Left renal cortex interstitium (tissue), 4 donors: ENCODE data around the gene MLH1. TPM values are rescaled to one million over a fixed set of nuclear protein-coding genes. Genes with fewer than 3 reads are reported as not detected.
"Not testable (repeated sequence)": the region's sequence is repeated elsewhere in the genome, so short reads cannot be mapped to it uniquely, and the experiment has no call there.

Source experiments
- DNase-seq, 4 donors: peaks; one replicate each; pipeline ENCODE4 v3.0.0-alpha.2; 2013; ENCODE audit warnings: low read depth in 4 of 4, low spot score in 2 of 4, missing footprints in 1 of 4
- polyA plus RNA-seq, 4 donors: library from polyadenylated mRNA; unstranded; fragments of 120-200 nt; gene quantifications; one replicate each; pipeline ENCODE4 v1.2.1, GENCODE V29; 2013; ENCODE audit not compliant: insufficient read length in 4 of 4

MLH1 gene
- polyA plus RNA-seq, result 10 to 100 TPM; 49.0 to 58.7 (median 53.6) TPM

DNA sequence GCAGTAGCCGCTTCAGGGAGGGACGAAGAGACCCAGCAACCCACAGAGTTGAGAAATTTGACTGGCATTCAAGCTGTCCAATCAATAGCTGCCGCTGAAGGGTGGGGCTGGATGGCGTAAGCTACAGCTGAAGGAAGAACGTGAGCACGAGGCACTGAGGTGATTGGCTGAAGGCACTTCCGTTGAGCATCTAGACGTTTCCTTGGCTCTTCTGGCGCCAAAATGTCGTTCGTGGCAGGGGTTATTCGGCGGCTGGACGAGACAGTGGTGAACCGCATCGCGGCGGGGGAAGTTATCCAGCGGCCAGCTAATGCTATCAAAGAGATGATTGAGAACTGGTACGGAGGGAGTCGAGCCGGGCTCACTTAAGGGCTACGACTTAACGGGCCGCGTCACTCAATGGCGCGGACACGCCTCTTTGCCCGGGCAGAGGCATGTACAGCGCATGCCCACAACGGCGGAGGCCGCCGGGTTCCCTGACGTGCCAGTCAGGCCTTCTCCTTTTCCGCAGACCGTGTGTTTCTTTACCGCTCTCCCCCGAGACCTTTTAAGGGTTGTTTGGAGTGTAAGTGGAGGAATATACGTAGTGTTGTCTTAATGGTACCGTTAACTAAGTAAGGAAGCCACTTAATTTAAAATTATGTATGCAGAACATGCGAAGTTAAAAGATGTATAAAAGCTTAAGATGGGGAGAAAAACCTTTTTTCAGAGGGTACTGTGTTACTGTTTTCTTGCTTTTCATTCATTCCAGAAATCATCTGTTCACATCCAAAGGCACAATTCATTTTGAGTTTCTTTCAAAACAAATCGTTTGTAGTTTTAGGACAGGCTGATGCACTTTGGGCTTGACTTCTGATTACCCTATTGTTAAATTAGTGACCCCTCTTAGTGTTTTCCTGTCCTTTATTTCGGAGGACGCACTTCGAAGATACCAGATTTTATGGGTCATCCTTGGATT lies at the start of gene MLH1:
TSS of gene MLH1 (plus strand) at position 193 of the 958 bp plus-strand sequence. CDS start at position 223, 30 bp downstream.
- DNase-seq, result peak; percentile 93 to 100 (median 100)

- no peak for DNase-seq
Measured at GRCh38 chr3:36943601-36944000, 49.7 kb upstream of the MLH1 start.

GRCh38 chr3:36944012-36944640 lies 49.2 kb upstream of the MLH1 start:
- DNase-seq, result peak in 3 of 4 donors; percentile 45 to 67 (median 54)

DNA sequence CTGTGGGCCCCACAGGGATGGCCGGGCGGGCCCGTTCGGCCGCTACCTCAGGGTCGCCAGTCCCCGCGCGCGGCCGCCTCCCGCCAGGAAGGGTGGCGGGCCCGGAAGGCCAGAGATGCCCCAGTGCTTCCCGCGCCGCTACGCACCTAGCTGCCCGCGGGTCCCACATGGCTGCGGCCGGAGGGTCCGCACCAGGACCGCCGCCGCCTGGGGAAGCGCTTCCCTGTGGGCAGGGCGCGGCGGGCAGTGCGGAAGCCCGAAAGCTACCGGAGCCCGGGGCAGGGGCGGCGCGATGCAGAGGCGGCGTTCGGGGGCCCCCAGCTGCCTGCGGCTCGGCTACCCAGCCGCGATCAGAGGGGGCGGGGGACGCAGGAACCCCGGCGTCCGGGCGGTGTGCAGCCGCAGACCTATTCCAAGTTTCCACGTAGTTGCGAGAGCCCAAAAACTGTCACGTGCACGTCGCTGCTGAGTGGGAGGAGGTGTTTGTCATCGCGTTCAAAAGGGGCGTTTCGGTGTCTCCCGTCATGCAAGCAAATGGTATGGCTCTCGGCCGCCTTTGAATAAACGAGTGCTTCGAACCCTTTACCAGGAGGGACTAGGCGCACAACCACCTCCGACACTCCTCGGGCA lies 48.6 kb upstream of the MLH1 start, which contains the start of gene TRANK1:
TSS of gene TRANK1 (minus strand) at position 414 of the 630 bp plus-strand sequence. CDS start at position 169, 245 bp downstream.
- DNase-seq, result peak in 3 of 4 donors; percentile 15 to 62 (median 44)

GRCh38 chr3:36945333-36945980 lies 47.9 kb upstream of the MLH1 start:
- DNase-seq, result no peak

DNA sequence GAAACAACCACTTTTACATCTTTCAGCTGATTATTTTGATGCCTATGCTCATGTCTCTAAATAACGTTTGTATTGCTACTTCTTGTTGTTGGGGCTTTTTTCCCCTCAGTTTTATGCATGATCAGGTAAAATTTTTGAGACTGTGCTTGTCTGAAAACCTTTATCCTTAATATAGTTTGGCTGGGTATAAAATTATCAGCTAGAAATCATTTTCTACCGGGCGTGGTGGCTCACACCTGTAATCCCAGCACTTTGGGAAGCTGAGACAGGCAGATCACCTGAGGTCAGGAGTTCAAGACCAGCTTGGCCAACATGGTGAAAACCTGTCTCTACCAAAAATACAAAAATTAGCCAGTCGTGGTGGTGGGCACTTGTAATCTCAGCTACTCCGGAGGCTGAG lies 45.5 kb upstream of the MLH1 start:
- not testable (repeated sequence) for DNase-seq

DNA sequence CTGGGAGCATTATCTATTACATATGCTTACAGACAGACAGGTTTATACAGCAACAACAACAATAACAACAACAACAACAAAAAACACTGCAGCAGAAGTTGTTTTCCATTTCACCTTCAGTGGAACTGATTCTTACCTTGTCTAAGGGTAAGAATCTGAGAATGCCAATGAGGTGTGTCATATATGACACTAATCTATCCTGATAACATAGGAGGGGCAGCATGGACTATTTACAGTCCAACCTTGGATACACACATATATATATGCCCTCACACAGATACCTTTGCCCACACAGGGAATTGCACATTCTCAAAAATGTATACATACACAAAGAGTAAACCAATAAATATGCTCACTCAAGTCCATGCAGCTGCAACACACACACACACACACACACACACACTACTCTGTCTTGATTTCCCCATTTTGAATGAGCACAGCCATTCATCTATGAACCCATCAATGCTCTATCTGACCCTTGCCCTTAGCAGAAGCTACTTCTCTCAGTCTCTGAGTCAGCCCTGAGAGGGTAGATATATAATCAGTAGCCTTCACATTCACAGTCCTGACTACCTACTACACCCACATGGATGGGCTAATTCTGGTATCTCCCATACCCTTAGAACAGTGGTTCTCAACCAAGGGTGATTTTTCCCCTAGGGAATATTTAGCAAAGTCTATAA lies 38.7 kb upstream of the MLH1 start:
- DNase-seq, result no peak

- no peak for DNase-seq
Measured at GRCh38 chr3:36956155-36956554, 37.2 kb upstream of the MLH1 start.

DNA sequence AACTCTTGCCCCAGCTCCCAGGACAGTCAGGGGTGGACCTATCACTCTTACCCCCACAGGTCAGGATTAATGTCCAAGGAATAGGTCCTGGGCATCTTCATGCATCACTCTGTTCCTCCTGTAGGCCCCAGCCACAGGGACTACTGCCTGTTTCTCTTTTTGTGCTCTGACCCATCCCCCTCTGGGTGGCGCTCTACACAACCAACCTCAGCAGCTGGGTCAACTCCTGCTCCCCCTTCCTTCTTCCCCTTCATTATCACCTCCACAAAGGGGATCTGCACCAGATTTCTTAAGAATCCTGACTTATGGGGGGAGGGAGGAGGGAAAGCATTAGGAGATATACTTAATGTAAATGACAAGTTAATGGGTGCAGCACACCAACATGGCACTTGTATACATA lies 36.3 kb upstream of the MLH1 start:
- no peak for DNase-seq

- no peak for DNase-seq
Measured at GRCh38 chr3:36957862-36958686, 35.2 kb upstream of the MLH1 start.

- DNase-seq, result no peak
Measured at GRCh38 chr3:36959821-36960220, 33.5 kb upstream of the MLH1 start.

DNA sequence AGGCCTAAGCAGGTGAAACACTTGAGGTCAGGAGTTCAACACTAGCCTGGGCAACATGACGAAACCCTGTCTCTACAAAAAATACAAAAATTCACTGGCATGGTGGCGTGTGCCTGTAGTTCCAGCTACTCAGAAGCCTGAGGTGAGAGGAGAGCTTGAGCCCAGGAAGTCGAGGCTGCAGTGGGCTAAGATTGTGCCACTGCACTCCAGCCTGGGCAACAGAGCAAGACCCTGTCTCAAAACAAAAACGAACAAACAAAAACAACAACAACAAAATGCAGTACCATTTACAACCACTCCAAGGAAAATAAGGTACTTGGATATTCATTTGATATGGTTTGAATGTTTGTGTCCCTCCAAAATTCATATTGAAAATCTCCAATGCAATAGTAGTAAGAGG lies 32.8 kb upstream of the MLH1 start:
- no peak for DNase-seq

DNA sequence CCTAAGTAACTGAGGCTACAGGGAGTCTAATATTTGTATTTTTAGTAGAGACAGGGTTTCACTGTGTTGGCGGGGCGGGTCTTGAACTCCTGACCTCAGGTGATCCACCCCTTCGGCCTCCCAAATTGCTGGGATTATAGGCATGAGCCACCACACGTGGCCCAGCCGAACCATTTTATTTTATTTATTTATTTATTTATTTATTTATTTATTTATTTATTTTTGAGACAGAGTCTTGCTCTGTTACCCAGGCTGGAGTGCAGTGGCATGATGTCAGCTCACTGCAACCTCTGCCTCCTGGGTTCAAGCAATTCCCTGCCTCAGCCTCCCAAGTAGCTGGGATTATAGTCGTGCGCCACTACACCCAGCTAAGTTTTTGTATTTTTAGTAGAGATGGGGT lies 30.3 kb upstream of the MLH1 start:
- DNase-seq, result not testable (repeated sequence)

DNA sequence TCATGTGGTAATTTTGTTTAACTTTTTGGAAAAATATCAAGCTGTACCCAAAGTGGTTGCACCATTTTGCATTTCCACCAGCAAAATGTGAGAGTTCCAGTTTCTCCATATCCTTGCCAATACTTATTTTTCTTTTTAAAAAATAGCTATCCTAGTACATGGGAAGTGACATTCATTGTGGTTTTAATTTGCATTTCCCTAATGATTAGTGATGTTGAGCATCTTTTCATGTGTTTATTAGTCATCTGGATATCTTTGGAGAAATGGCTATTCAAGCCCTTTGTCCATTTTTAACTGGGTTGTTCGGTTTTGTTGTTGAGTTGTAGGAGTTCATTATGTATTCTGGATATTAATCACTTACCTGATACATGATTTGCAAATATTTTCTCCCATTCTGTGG lies 29.0 kb upstream of the MLH1 start:
- DNase-seq, result no peak

GRCh38 chr3:36964817-36965216 lies 28.5 kb upstream of the MLH1 start:
- DNase-seq, result no peak

DNA sequence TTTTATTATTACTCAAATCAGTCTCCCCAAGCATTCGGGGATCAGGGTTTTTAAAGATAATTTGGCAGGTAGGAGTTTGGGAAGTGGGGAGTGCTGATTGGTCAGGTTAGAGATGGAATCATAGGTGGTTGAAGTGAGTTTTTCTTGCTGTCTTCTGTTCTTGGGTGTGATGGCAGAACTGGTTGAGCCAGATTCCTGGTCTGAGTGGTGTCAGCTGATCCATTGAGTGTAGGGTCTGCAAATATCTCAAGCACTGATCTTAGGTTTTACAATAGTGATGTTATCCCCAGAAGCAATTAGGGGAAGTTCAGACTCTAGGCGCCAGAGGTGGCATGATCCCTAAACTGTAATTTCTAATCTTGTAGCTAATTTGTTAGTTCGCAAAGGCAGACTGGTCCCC lies 27.9 kb upstream of the MLH1 start:
- DNase-seq, result no peak

- no peak for DNase-seq
Measured at GRCh38 chr3:36969085-36969484, 24.2 kb upstream of the MLH1 start.

- no peak for DNase-seq
Measured at GRCh38 chr3:36969540-36970432, 23.5 kb upstream of the MLH1 start.
